ENCODE results near the gene BFSP2.
"Not testable (repeated sequence)": the region's sequence is repeated elsewhere in the genome, so short reads cannot be mapped to it uniquely, and the experiment has no call there.

Gene BFSP2

GRCh38 chr3:133460809-133461208, 61.0 kb downstream of the BFSP2 start:
- DNase-seq = no peak

- DNase-seq = no peak
These were observed 61.4 kb downstream of the BFSP2 start for GRCh38 chr3:133461291-133461690.

DNA sequence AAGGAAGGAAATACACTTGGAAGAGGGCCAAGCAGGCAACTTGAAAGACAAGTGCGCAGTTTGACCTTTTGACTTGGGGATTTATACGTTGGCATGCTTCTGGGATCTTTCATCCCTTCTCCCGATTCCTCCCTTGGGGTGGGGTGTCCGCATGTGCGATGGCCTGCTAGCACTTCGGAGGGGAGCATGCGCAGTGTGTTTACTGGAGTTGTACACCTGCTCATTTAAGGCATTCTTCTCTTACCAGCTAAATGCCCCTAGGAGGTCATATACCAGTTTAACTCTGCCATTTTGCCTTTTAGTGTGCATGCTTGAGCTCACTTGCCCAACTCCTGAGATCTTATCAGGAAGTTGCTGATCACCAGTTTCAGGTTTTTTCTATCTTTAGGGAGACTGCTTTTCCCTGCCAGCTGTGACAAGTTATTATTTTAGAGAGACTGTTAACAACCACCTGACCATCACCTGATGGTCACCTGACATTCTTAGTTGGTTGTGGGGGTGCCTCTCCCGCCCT, 63.5 kb downstream of the BFSP2 start:
- DNase-seq = no peak

GRCh38 chr3:133464573-133464972, 64.7 kb downstream of the BFSP2 start:
- DNase-seq = no peak

- DNase-seq = no peak
These were observed 66.9 kb downstream of the BFSP2 start for GRCh38 chr3:133466531-133467386.

GRCh38 chr3:133467780-133468179, 67.9 kb downstream of the BFSP2 start:
- no peak for DNase-seq

DNA sequence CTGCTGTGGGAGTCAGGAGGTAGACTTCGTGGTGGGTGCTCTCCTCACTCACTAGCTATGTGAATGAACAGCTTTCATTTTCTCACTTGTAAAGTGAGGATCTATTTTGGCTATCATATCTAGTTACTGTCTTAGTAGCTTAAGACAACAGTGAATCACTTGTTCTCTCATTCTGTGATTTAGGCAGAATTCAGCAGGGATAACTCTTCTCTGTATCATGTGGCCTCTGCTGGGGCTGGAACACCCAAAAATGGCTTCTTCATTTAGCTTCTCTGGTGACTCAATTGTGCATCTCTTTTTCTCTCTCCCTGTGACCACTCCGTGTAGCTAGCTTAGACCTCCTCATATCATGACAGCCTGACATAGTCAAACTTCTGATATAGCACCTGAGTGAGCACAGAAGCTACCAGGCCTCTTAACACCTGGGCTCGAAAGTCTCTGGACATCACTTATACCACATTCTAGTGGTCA, 68.4 kb downstream of the BFSP2 start:
- DNase-seq = no peak

DNA sequence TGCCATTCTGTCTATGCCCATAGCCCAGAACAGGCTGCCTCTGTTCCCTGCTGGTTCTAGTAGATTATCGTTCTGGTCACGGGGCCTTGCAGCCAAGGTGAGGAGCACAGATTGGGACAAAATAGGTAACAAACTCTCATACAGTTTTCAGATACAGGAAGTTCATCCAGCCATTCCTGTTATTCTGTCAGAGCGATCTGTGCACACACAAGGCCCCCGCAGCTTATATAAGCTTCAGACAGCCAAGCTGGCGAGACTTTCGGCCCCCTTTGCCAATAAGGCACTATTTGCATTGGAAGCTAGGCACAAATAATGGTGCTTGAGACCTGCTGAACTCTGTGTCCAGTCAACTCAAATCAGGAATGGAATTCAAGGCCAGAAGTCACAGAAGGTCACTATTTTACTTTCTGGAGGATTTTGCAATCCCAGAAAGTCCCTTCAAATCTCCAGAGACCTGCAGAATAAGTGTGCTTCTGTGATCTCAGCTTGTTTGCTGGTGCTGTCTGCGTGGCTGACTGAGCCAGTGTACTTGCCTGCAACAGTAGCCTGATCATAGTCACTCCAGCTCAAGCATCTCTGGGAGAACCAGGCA, 69.4 kb downstream of the BFSP2 start:
- peak; percentile 60 for DNase-seq

- peak; percentile 19 for DNase-seq
These were observed 72.4 kb downstream of the BFSP2 start for GRCh38 chr3:133472242-133472641.

DNA sequence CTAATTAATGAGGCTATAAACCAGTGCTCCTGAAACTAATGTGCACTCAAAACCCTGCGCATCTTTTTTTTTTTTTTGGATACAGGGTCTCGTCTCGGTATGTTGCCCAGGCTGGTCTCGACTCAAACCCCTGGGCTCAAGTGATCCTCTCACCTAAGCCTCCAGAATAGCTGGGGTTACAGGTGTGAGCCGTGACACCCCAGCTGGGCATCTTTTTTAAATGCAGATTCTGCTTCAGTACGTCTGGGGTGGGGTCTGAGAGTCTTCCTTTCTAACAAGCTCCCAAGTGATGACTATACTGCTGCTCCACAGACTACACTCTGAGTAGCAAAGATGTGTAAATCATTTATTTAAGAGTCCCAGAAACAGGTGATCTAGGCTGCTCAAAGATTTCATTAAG, 73.0 kb downstream of the BFSP2 start:
- DNase-seq = no peak

GRCh38 chr3:133473472-133474191, 73.8 kb downstream of the BFSP2 start:
- DNase-seq = peak; percentile 63

DNA sequence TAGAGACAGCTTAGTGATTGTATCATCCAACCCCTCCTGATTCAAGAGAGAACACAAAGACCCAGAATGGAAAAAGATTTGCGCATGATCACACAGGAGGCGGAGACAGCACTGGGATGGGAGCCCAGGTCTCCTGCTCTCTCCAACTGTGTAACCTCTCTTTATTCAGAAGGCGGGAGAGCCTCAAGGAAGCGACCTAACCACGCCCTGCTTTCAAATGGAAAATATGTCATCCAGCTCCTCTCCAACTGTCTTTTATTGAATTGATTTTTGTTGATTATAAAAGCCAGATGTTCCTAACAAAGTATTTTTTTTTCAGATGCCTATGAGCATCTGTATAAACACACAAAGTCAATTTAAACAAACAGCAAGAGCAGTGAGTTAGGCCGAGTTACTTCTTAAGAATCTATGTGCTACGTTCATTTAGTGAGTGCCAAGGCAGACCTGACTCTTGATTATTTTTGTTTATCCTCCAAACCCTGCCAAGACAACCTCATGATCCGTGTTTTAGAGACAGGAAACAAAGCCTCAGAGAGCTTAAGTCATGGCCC, 74.5 kb downstream of the BFSP2 start:
- peak; percentile 80 for DNase-seq

GRCh38 chr3:133474817-133475216, 75.0 kb downstream of the BFSP2 start:
- DNase-seq = no peak

DNA sequence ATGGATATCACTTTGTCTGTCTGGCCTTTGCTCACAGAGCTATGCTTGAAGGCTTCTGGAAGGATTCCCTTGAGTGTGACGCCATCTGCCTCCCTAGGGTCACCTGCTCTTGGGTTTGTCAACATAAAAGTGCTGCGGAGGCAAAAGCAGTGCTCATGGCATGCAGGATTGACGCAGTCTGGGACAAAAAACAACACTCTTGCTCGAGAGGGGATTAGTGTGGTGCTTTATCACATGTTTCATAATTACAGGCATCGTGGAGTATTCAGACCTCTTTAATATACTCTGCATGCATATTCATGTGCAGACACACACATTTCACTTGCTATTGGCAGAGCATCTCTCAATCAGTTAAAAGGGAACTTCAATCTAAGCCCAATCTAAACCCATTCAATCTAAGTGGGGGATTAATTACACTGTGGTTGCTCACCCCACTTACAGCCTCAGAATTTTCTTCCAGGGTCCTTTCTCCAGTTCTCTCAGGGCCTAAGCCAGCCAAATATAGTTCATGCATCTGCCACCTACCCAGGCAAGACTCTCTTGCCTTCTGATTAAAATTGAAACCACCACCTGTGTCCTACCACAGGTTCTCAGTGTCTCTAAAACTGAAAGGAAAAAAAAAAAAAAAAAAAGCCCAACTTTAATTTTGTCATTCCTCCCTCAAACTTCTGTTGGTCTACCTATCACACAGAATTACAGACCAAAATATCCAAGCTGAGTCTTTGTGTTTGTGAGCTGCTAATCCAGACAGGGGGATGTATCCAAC, 75.6 kb downstream of the BFSP2 start:
- DNase-seq = peak; percentile 32

GRCh38 chr3:133476971-133477375, 77.1 kb downstream of the BFSP2 start:
- DNase-seq = peak; percentile 97

DNA sequence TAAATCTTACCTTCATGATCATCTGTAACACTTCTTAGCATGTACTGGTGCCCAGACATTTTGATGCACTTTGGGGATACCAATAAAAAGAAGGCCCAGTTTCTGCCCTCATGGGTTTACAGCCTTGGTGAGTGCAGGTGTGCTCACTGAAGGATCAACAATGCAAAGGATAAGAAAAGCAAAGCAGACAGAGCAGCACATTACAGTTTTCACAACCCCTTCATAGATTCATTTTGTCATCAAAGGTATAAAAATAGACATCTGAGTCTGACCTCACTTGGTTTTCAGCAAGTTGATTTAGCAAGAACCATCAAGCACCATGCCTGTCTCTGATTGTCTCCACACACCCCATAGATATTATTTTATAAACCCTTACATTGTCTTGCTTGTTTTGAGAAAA, 77.6 kb downstream of the BFSP2 start:
- DNase-seq = no peak

- no peak for DNase-seq
These were observed 78.8 kb downstream of the BFSP2 start for GRCh38 chr3:133478624-133479023.

DNA sequence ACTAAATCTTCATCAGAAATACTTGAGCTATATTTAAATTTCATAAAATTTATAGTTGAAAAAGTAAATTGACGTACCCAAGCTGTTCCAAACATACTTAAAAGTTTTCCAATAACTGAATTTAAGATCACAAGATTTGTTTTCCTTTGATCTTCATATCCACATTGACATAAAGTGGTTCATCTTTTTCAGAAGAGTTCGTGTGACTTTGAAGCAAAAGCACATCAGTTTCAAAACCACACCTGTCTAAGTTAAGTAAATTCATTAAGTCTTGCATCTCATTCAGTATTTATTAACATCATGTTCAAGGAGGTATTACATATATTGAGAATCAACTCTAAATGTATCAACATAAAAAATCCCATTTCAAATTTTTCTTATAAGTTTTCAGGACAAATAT, 79.5 kb downstream of the BFSP2 start:
- DNase-seq = no peak

DNA sequence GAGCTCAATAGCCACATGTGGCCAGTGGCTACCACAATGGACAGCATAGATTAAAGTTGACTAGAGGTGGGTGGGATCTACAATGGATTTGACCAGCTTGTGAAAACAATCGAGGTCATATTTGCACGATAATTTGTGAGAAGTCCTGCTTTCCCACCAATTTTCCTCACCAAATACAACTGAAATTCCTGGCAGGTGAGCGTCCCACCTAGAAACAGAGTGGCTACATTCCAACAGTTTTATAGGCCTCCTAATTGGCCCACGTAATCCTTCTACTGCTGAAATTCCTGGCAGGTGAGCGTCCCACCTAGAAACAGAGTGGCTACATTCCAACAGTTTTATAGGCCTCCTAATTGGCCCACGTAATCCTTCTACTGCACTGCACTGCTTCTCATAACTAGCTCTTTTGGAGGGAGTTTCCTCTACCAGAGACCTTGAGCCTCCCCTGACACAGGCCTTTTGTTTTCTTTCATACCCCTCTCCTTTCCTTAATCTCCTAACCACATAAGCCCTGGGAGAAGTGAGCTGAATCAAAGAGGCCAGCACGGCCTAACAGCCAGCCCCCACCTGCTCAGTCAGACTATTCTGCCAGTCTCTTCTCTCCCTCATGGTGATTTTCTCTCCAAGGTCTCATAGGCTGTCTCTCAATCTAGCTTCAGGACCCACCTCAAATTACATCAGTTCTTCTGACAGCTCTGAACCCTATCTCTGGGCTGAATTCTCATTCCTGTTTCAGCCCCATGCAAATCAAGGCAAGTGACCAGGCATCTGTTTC, 80.2 kb downstream of the BFSP2 start:
- DNase-seq = no peak

DNA sequence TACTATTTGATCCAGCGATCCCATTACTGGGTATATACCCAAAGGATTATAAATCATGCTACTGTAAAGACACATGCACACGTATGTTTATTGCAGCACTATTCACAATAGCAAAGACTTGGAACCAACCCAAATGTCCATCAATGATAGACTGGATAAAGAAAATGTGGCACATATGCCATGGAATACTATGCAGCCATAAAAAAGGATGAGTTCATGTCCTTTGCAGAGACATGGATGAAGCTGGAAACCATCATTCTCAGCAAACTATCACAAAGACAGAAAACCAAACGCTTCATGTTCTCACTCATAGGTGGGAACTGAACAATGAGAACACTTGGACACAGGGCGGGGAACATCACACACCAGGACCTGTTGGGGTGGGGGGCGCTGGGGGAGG, 82.6 kb downstream of the BFSP2 start:
- not testable (repeated sequence) for DNase-seq

- DNase-seq = no peak
These were observed 86.8 kb downstream of the BFSP2 start for GRCh38 chr3:133486658-133487057.

DNA sequence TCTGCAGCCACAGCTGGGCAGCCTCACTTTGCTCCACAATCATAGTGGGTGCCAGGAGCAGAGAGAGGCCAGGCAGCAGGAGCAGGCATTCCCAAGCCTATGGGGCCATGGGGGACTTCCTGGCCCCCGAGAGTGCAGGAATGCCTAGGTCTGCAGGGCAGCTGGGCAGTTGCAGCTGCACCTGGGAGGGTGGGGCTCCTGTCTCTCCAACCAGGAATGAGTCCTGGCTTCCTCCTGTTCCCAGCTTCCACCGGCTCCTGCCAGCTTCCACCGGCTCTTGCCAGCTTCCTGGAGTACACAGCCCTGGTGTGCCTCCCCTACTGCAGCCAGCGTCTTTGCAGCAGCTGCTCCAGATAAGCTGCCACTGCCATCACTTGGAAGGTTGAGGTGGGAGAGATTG, 87.3 kb downstream of the BFSP2 start:
- DNase-seq = no peak

Data from NCI-H1694 treated with DMSO at 0.1 percent for 48 hours (cell line).